DLD1 (cell line): ENCODE results near the gene BOD1L1.

ENCODE experiments used
- in situ Hi-C: cut with HindIII; loops from 2 replicates; pipeline ENCODE4 v1.10.0; 2017; ENCODE audit warnings: low sequenced_read_pairs

BOD1L1 gene

GRCh38 chr4:13527192-13527980 is 100.1 kb downstream of the BOD1L1 start:
- in situ Hi-C loops: no loop called here

- in situ Hi-C loops: no loop called here
Measured at GRCh38 chr4:13526658-13527057, 100.9 kb downstream of the BOD1L1 start.

DNA sequence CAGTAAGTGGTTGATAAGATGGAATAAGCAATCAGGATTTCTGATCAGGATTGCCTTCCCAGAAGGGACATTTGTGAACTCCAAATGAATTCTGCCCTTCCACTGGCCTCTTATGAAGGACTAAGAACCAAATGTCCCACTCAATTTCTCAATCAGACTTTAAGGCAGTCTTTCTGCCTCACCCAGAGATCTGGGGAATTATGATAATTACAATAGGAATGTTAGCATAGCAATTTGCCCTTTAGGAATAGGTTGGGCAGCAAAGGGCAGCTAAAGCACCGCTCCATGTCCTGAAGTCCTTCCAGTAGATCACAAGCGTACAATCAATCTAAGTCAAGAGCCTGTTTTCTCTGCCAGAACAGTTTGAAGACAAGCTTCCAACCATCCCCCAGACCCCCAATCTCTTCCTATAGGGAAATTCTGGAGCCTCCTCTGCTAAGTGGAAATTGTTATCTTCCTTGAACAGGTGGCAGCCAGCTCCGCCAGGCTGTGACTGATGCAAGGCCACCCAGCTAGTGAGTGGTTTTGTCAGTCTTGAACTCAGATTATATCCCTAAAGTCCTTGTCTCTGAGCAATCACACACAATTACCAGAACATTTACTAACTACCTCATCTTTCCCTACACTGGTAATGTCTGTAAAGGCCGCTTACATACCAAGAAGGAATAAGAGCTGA is 101.8 kb downstream of the BOD1L1 start:
- in situ Hi-C loops: no loop called here

DNA sequence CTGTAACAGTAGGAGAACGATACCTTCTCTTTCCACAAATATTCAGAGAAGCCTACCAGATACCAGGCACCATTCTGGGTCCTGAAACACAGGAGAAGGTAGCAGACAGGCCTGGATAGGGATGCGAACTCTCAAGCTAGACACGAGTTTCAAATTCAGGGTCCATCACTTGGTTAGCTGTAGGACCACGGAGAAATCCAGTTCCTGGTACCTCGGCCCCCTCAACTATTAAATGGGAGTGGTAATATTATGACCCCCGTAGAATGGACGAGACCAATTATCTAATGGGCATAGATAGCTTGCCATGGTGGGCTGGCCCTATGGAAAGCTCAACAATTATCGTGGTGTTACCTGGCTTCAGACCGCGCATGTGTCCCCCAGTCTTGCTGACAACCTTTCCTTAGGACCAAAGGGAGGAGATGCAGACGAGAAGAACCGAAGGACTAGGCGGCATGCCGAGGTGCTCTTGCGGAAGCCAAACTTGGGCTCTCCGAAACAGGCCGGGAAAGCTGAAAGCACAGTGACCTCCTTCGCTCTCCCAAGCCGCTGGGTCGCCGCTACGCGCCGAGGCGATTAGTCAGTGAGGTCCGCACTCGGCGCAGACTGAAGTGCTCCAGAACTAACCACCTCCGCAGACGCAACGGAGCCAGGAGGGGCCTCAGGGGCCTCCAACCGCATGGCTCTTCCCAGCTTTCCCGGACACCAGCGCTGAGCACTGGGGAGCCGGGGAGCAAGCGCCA is 102.9 kb downstream of the BOD1L1 start:
- in situ Hi-C loops: no loop called here

DNA sequence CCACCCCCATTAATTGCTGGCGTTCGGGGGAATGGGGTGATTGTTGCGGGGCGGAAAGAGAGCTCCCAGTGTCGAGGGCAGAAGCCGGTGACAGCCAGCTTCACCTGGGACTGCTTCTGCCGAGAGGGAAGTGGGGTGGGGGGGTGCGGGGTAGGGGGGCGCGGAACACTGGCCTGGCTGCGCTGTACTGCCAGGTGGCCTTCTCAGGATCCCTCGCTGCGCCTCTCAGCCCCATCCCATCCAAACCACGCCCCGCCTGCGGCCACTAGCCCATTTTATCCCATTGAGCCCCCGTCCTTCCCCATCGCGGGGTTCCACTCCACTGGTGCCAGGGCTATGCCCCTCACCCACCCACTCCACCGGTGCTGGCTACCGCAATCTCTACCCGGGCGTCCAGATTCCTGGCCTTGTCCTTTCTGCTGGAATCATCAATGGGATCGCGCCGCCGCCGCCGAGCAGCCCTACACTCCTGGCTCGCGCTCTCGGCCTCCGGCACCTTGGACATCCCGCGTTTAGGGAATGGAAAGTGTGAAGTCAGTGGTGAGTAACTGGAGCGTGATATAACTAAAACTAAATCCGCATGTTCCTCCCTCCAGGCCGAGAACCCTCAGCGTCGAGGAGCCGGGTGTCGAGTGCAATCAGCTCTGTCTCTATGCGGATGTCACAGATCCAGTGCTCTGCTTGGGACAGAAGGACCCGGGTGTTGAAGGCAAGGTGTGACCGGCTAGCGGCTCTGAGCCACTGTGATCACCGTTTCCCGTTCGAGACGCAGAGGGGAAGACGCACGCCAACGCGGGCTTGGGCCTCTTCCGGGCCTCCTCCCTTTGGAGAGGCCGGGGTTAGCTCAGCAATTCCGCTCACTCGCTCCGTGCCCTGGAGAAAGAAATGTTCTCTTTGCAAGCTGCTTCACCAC is 103.7 kb downstream of the BOD1L1 start:
- in situ Hi-C loops: no loop called here

- in situ Hi-C loops: no loop called here
Measured at GRCh38 chr4:13523105-13523477, 104.4 kb downstream of the BOD1L1 start.

DNA sequence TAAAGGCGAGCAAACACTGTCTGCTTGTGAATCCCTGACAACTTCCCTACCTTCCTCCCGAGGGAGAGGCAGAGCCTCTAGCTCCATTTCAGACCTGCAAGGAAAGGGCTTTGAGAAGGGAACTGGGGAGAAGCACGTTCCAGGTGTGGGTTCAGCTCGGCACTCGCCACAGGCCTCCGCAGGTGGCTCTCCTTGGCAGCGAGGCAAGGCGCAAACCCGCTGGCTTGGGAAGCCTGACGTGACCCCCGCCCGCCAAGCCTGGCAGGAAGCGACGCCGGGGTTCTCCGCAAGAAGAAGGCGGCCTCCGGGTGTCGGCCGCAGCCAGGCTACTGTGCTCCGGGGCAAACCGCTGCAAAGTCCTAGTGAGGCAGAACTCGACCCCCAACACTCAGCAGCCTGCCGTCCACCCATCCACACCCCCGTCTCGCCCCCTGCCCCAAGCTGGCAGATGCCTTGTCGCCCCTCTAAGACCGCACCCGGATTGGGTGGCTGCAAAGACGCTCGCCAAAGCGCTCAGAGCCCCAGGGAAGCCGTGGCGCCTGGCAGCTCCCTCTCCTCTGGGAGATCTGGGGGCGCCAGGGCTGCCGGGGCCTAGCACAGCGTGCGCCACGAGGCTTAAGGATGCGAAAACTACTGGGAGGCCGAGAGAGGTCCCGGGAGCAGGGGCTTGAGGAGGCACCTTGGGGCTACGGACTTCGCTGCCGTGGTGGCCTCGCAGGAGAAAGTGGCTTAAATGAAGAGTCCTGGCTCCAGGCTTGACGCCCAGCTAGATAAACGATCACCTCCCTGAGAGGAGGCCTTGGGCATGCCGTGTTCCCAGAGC is 105.0 kb downstream of the BOD1L1 start:
- in situ Hi-C loops: no loop called here

DNA sequence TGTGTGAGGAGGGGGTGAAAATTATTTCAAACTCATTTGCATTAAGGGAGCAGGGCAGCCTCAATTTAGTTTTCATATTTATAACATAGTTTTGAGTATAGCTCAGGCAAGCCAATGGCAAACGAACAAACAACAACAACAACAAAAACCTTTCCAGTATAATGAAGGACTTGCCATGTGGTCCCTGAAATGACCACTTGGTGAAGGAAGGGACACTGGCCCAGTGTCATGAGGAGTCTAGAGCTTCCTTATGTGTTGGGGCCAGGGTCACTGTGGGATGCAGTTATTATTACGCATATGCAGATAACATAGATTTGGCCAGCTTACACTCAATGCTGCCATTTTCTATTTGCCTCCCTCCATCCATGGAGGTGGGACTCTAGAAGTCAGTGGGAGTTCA is 106.5 kb downstream of the BOD1L1 start:
- in situ Hi-C loops: no loop called here
